ENCODE results near the gene PRDM11. TPM values are rescaled to one million over a fixed set of nuclear protein-coding genes. Genes with fewer than 3 reads are reported as not detected.

Gene PRDM11
- total and polyA plus RNA-seq, 4 donors: 6.1 to 29.6 (median 18.0) TPM

DNA sequence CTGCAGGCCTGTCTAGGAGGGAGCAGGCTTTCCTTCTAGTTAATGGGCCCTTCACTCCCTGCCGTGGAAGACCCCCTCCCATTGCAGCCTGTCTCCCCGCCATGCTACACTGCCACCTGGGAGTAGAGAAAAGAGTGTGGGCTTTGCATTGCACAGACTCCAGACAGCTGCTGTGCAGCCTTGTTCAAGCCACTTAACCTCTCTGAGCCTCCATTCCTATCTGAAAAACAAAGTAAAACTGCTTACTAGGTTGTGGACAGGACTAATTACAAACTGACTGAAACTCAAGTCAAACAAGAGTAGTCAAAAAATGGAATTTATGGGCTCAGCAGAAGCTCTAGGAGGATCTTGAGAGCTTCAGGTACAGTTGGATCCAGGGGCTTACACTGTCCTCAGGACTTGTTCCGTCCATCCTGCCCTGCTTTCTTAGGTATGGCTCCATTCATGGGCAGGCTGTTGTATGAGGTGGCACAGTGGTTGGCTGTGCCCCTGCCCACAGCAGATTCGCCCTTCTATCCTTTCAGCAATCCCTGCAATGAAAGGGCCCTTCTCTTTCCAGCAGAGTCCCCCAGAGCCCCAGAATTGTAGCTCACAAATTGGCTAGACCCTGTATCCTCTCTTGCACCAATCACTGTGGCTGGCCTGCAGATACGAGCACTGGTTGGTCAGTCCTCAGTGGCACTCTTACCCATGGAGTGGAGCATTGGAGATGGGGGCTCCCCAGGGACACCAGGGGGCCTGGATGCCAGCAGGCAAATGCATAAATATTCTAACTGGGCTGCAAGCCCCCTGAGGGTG lies 19.6 kb downstream of the PRDM11 start:
- peaks cover 3 to 14% of the 10 kb centered on the region in 2 donors for H3K4me1 ChIP-seq (ENCODE audit: control insufficient read depth in 1 of 2, insufficient read depth in 2 of 2, low read length in 2 of 2)
- 87 to 92% methylated on average over 5 of the region's 5 CpGs for WGBS, 2 donors
- ATAC-seq (ENCODE audit: low FRiP score): no peak
- no peak overlapping the region for H3K27ac ChIP-seq (ENCODE audit: low read depth in 1 of 2, low read length in 2 of 2)
- no peaks in the 10 kb centered on the region for H3K9me3 ChIP-seq (ENCODE audit: control insufficient read depth, low read length)
- DNase-seq: peak in 1 of 2 donors; percentile 51
- intact Hi-C loops (cut with DNase I): no loop called here
- H3K4me3 ChIP-seq (ENCODE audit: low read length in 2 of 2): no peak overlapping the region
- no peaks in the 10 kb centered on the region for H3K27me3 ChIP-seq (ENCODE audit: control insufficient read depth in 1 of 2, insufficient read depth in 2 of 2, low read length in 1 of 2)
- H3K36me3 ChIP-seq (ENCODE audit: control insufficient read depth in 1 of 2, insufficient read depth in 2 of 2, low read length in 1 of 2): no peaks in the 10 kb centered on the region

- WGBS, 2 donors: 92 to 94% methylated on average over 4 of the region's 4 CpGs
- Histone ChIP-seq H3K36me3 (ENCODE audit: control insufficient read depth in 1 of 2, insufficient read depth in 2 of 2, low read length in 1 of 2) (no peaks in the 10 kb centered on the region), H3K4me3 (ENCODE audit: low read length in 2 of 2) (no peak overlapping the region), H3K27me3 (ENCODE audit: control insufficient read depth in 1 of 2, insufficient read depth in 2 of 2, low read length in 1 of 2) (no peaks in the 10 kb centered on the region), H3K4me1 (ENCODE audit: control insufficient read depth in 1 of 2, insufficient read depth in 2 of 2, low read length in 2 of 2) (peaks cover 2 to 14% of the 10 kb centered on the region in 2 donors), H3K27ac (ENCODE audit: low read depth in 1 of 2, low read length in 2 of 2) (no peak overlapping the region), H3K9me3 (ENCODE audit: control insufficient read depth, low read length) (no peaks in the 10 kb centered on the region)
- intact Hi-C loops (cut with DNase I): no loop called here
- no peak for ATAC-seq (ENCODE audit: low FRiP score)
- DNase-seq: peak in 1 of 2 donors; percentile 33
Measured at GRCh38 chr11:45166604-45166897, 20.1 kb downstream of the PRDM11 start.

DNA sequence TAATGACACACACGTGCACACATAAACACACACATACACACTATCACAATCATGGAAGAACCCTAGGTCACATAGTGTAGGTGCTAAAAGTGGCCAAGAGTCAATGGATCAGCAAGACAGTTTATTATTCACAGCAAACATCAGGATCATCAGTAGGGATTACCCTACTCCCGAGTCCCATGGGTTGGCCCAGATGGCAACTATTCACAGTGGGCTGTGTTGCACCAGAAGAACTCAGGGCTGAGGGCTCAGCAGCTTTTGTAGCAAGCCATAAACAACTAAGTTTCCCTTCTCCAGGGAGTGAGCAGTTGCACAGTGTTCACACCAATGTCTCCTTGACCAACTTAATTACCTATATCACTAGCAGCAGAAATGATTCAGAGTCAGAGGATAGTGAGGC lies 20.8 kb downstream of the PRDM11 start:
- H3K4me3 ChIP-seq (ENCODE audit: low read length in 2 of 2): no peak overlapping the region

GRCh38 chr11:45168366-45169130 lies 22.1 kb downstream of the PRDM11 start:
- Histone ChIP-seq H3K27ac (ENCODE audit: low read depth in 1 of 2, low read length in 2 of 2) (no peak overlapping the region), H3K9me3 (ENCODE audit: control insufficient read depth, low read length) (no peaks in the 10 kb centered on the region), H3K27me3 (ENCODE audit: control insufficient read depth in 1 of 2, insufficient read depth in 2 of 2, low read length in 1 of 2) (no peaks in the 10 kb centered on the region), H3K36me3 (ENCODE audit: control insufficient read depth in 1 of 2, insufficient read depth in 2 of 2, low read length in 1 of 2) (no peaks in the 10 kb centered on the region), H3K4me3 (ENCODE audit: low read length in 2 of 2) (no peak overlapping the region), H3K4me1 (ENCODE audit: control insufficient read depth in 1 of 2, insufficient read depth in 2 of 2, low read length in 2 of 2) (peaks cover under 1 to 10% of the 10 kb centered on the region in 2 donors)
- ATAC-seq (ENCODE audit: low FRiP score) (no peak), DNase-seq (peak in 1 of 2 donors; percentile 69)
- intact Hi-C loops (cut with DNase I): no loop called here
- 81 to 85% methylated on average over 10 of the region's 10 CpGs for WGBS, 2 donors

More for the DNA sequence above, 20.8 kb downstream of the PRDM11 start:
- DNase-seq (no peak), ATAC-seq (ENCODE audit: low FRiP score) (no peak)
- WGBS, 2 donors: 93 to 98% methylated on average over 2 of the region's 2 CpGs
- no peaks in the 10 kb centered on the region for H3K27me3 ChIP-seq (ENCODE audit: control insufficient read depth in 1 of 2, insufficient read depth in 2 of 2, low read length in 1 of 2)
- no peaks in the 10 kb centered on the region for H3K9me3 ChIP-seq (ENCODE audit: control insufficient read depth, low read length)
- H3K36me3 ChIP-seq (ENCODE audit: control insufficient read depth in 1 of 2, insufficient read depth in 2 of 2, low read length in 1 of 2): no peaks in the 10 kb centered on the region
- no peak overlapping the region for H3K27ac ChIP-seq (ENCODE audit: low read depth in 1 of 2, low read length in 2 of 2)
- intact Hi-C loops (cut with DNase I): no loop called here
- H3K4me1 ChIP-seq (ENCODE audit: control insufficient read depth in 1 of 2, insufficient read depth in 2 of 2, low read length in 2 of 2): peaks cover 2 to 10% of the 10 kb centered on the region in 2 donors

- no peak overlapping the region for H3K27ac ChIP-seq (ENCODE audit: low read depth in 1 of 2, low read length in 2 of 2)
- H3K4me1 ChIP-seq (ENCODE audit: control insufficient read depth in 1 of 2, insufficient read depth in 2 of 2, low read length in 2 of 2): peaks cover 0 to 5% of the 10 kb centered on the region in 2 donors
- intact Hi-C loops (cut with DNase I): no loop called here
- H3K4me3 ChIP-seq (ENCODE audit: low read length in 2 of 2): no peak overlapping the region
- no peak for ATAC-seq (ENCODE audit: low FRiP score)
- H3K27me3 ChIP-seq (ENCODE audit: control insufficient read depth in 1 of 2, insufficient read depth in 2 of 2, low read length in 1 of 2): no peaks in the 10 kb centered on the region
- no peaks in the 10 kb centered on the region for H3K9me3 ChIP-seq (ENCODE audit: control insufficient read depth, low read length)
- no peak for DNase-seq
- no peaks in the 10 kb centered on the region for H3K36me3 ChIP-seq (ENCODE audit: control insufficient read depth in 1 of 2, insufficient read depth in 2 of 2, low read length in 1 of 2)
- WGBS, 2 donors: 59 to 65% methylated on average over 3 of the region's 3 CpGs
Measured at GRCh38 chr11:45169310-45170072, 23.1 kb downstream of the PRDM11 start.

DNA sequence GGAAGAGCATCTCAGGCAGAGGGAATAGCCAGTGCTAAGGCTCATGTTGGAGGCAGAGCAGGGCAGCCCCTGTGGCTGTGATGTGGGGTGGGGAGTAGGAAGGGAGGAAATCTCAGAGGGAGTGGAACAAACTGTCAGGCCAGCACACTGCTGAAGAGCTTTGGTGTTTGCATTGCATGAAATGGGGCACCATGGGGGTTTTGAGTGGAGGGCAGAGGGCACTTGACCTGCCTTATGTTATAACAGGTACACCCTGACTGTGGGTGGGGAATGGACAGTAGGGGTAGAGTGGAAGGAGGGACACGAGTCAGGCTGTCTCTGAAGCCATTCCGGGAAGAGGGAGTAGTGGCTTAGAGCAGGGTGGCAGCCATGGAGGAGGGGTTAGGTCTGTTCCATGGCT lies 24.0 kb downstream of the PRDM11 start:
- 88 to 89% methylated on average over 2 of the region's 2 CpGs for WGBS, 2 donors
- peak; percentile 30 for ATAC-seq (ENCODE audit: low FRiP score)

DNA sequence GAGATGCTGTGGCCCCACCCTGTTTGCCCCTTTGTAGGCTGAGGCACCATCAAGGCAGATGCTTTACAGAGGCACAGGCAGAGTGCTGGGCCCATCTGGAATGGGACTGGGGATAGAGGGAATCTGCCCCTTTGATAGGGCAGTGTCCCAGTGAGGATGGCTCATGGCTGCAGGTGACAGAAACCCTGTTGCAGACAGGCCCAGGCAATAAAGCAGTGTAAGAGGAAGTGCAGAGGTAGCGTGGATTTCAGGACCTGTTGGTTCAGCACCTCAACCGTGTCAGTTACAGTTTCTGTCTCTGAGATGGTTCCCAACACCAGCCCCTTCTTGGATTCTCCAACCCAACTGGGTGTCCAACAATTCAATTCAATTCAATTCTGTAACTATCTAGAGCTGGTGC lies 25.1 kb downstream of the PRDM11 start:
- DNase-seq: peak in 1 of 2 donors; percentile 40
- WGBS, 2 donors: 91 to 94% methylated on average over 2 of the region's 2 CpGs
- Histone ChIP-seq H3K4me1 (ENCODE audit: control insufficient read depth in 1 of 2, insufficient read depth in 2 of 2, low read length in 2 of 2) (no peaks in the 10 kb centered on the region), H3K27ac (ENCODE audit: low read depth in 1 of 2, low read length in 2 of 2) (no peak overlapping the region), H3K27me3 (ENCODE audit: control insufficient read depth in 1 of 2, insufficient read depth in 2 of 2, low read length in 1 of 2) (no peaks in the 10 kb centered on the region), H3K4me3 (ENCODE audit: low read length in 2 of 2) (no peak overlapping the region), H3K9me3 (ENCODE audit: control insufficient read depth, low read length) (no peaks in the 10 kb centered on the region), H3K36me3 (ENCODE audit: control insufficient read depth in 1 of 2, insufficient read depth in 2 of 2, low read length in 1 of 2) (no peaks in the 10 kb centered on the region)
- ATAC-seq (ENCODE audit: low FRiP score): no peak
- intact Hi-C loops (cut with DNase I): no loop called here

More for the DNA sequence above, 24.0 kb downstream of the PRDM11 start:
- intact Hi-C loops (cut with DNase I): no loop called here
- no peaks in the 10 kb centered on the region for H3K4me1 ChIP-seq (ENCODE audit: control insufficient read depth in 1 of 2, insufficient read depth in 2 of 2, low read length in 2 of 2)
- H3K4me3 ChIP-seq (ENCODE audit: low read length in 2 of 2): no peak overlapping the region
- H3K27ac ChIP-seq (ENCODE audit: low read depth in 1 of 2, low read length in 2 of 2): no peak overlapping the region
- no peaks in the 10 kb centered on the region for H3K27me3 ChIP-seq (ENCODE audit: control insufficient read depth in 1 of 2, insufficient read depth in 2 of 2, low read length in 1 of 2)
- no peaks in the 10 kb centered on the region for H3K36me3 ChIP-seq (ENCODE audit: control insufficient read depth in 1 of 2, insufficient read depth in 2 of 2, low read length in 1 of 2)
- DNase-seq: peak in 1 of 2 donors; percentile 27
- H3K9me3 ChIP-seq (ENCODE audit: control insufficient read depth, low read length): no peaks in the 10 kb centered on the region

DNA sequence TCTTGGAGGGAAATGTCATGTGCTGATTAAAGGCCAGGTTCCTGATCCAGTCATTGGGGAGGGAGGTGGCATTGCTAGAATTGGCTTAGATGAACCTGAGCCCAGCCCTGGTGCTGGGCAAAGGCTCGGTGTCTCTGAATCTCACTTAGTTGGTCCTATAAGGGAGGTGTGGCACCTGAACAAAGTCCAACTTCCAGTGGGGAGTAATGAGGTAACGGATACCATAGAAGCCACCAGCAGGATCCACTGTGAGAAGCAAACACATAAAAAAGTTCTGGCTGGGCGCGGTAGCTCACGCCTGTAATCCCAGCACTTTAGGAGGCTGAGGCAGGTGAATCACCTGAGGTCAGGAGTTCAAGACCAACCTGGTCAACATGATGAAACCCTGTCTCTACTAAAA lies 26.6 kb downstream of the PRDM11 start:
- H3K27ac ChIP-seq (ENCODE audit: low read depth in 1 of 2, low read length in 2 of 2): no peak overlapping the region
- H3K9me3 ChIP-seq (ENCODE audit: control insufficient read depth, low read length): no peaks in the 10 kb centered on the region
- ATAC-seq (ENCODE audit: low FRiP score) (no peak), DNase-seq (peak in 1 of 2 donors; percentile 11)
- no peaks in the 10 kb centered on the region for H3K36me3 ChIP-seq (ENCODE audit: control insufficient read depth in 1 of 2, insufficient read depth in 2 of 2, low read length in 1 of 2)
- peaks cover 0 to 3% of the 10 kb centered on the region in 2 donors for H3K4me1 ChIP-seq (ENCODE audit: control insufficient read depth in 1 of 2, insufficient read depth in 2 of 2, low read length in 2 of 2)
- no peak overlapping the region for H3K4me3 ChIP-seq (ENCODE audit: low read length in 2 of 2)
- no peaks in the 10 kb centered on the region for H3K27me3 ChIP-seq (ENCODE audit: control insufficient read depth in 1 of 2, insufficient read depth in 2 of 2, low read length in 1 of 2)
- intact Hi-C loops (cut with DNase I): no loop called here
- WGBS, 2 donors: 95 to 96% methylated on average over 5 of the region's 5 CpGs

Data from aorta (tissue), 5 donors.